GM19395 (cell line): ENCODE measurements around the gene EIF1B.

Experiments
- ATAC-seq: cut with Tn5 transposase; IDR thresholded peaks from one replicate; pipeline ENCODE4 v1.9.1; 2021; ENCODE audit warnings: mild to moderate bottlenecking, moderate library complexity; ENCODE audit not compliant: unreplicated experiment

The EIF1B gene

DNA sequence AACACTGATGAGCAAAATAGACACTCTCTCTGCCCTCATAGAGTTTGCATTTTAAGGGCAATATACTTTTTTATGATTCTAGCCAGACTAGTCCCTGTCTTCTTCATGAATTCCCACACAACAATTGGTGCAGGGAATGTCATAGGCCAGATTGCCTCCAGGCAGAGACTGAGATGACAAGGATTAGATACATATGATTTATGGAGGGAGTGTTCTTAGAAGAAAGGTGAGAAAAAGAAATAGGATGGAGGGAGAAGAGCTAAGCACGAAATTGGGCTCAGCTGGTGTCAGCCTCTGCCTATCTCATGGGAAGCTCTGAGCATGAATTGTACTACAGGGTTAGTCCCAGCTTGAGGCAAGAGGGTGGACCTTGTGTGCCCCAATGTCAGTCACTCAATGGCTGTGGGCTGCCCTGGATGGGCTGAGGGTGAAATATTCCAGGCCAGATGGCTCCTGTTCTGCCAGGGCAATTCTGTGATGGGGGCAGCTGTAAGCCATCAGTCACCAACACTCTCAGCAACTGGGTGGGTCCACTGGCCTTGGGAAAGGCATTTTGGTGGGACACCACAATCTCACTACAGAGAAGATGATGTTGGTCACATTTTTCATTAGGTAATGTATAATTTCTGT, 31.1 kb downstream of the EIF1B start:
- no peak for ATAC-seq

DNA sequence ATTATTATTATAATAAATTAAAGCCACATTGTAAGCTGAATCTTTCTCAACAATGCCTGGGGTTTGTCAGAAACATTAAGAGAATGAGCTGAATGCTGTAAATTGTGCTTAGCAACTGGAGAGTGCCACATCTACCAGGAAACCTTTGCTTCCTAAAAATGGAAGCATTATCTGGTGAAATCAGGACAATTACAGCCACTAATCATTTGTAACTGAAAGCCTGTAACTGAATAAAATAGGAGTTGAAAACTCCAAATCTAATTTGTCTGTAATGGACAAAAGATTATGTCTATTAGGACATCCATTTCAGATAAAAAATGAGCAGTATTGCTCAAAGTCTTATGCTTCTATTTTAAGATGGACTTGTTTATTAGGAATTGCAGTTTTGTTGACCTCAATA, 32.2 kb downstream of the EIF1B start:
- no peak for ATAC-seq

DNA sequence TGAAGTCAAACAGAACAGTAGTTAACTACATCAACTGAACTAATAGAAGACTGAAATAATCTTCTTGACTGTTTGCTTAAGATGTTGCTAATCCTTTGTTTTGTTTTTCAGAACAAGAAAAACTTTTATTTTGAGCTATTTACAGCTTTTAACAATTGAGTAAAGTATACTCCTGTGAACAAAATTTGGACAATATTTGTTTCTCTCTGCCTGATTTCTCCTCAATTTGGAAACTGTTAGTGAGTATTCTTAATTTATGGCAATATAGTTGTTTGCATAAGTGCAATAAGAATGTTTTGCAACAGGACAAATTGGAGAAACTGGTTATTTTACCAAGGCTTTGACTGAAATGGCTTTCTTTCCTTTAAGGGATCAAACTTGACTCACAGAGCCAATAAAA, 41.0 kb downstream of the EIF1B start:
- ATAC-seq = no peak

DNA sequence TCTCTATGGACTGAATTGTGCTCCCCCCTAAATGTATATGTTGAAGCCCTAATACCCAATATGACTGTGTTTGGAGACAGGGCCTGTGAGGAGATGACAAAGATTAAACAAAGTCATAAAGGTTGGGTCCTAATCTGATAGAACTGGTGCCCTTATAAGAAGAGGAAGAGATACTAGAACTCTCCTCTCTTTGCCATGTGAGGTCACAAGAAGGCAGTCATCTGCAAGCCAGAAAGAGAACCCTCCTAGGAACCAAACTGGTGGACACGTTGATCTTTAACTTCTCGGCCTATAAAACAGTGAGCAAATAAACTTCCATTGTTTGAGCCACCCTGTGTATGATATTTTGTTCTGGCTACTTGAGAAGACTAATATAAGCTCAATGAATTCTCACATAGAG, 45.9 kb downstream of the EIF1B start:
- ATAC-seq = no peak

DNA sequence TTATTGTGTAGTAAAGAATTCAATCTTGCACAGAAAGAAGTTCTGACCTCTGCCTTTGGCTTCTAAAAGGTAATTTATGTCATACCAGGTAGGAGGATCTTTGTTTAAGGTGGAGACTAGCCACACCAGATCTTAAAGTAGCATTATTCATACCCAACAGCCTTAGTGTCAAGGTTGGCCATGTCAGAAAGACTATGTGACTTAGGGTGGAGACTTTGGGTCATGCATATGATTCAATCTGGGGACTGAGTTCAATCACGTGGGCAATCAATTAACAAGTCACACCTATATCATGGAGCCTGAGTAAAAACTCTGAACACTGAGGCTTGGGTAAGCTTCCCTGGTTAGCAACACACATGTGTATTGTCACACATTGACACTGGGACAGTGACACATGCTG, 48.9 kb downstream of the EIF1B start:
- ATAC-seq = no peak
